Endothelial cell of umbilical vein (primary cell): ENCODE results near the gene RBM6. TPM values are rescaled to one million over a fixed set of nuclear protein-coding genes. Genes with fewer than 3 reads are reported as not detected.
"Not testable (repeated sequence)": the region's sequence is repeated elsewhere in the genome, so short reads cannot be mapped to it uniquely, and the experiment has no call there.

ENCODE experiments used
- BruUV-seq: library from RNA; stranded (reverse); fragments of 400-500 nt; replicated peaks from 2 replicates; lab custom pipeline; 2021; lab: Mats Ljungman, UMichigan
- CTCF ChIA-PET: fragments of 300-600, 350-600 bp; sonication (Branson Sonifier 250); formaldehyde crosslinking; loops from one replicate; lab custom pipeline; 2021; ENCODE audit warnings: antibody characterized with exemption, inconsistent platforms; lab: Charles Lee
- POLR2A ChIA-PET: fragments of 300-600, 350-600 bp; sonication (Branson Sonifier 250); formaldehyde crosslinking; loops from one replicate; lab custom pipeline; 2021; ENCODE audit warnings: antibody characterized with exemption, inconsistent platforms; lab: Charles Lee
- DNase-seq: peaks from one replicate; pipeline ENCODE4 v3.0.0-alpha.2; 2011; ENCODE audit warnings: low read depth, low spot score
- FAIRE-seq: peaks from 2 replicates; lab custom pipeline; 2011; peaks lifted over from hg19 to GRCh38; lab: Jason Lieb, UNC
- H2AFZ ChIP-seq: 2 replicates; pipeline ENCODE4 v1.6.0; 2012; ENCODE audit warnings: low read depth, low read length, control low read depth, inconsistent platforms
- H3K27ac ChIP-seq: 2 replicates; pipeline ENCODE4 v1.5.1; 2011; ENCODE audit warnings: low read depth, mild to moderate bottlenecking, control low read depth, low read length, moderate library complexity; ENCODE audit not compliant: insufficient read depth
- H3K27me3 ChIP-seq, 2 experiments: 2 replicates each; pipeline versions ENCODE4 v1.6.0 to v1.6.1; 2011; ENCODE audit warnings: low read length in 2 of 2, mixed read lengths in 1 of 2; ENCODE audit not compliant: control insufficient read depth in 2 of 2, insufficient read depth in 2 of 2
- H3K36me3 ChIP-seq, 2 experiments: 2 replicates in 1 of 2; 3 replicates in 1 of 2; pipeline ENCODE4 v1.5.1; 2011; ENCODE audit warnings: low read length in 2 of 2, mild to moderate bottlenecking in 1 of 2, moderate library complexity in 1 of 2; ENCODE audit not compliant: control insufficient read depth in 2 of 2, insufficient read depth in 2 of 2; ENCODE audit errors: extremely low read depth in 1 of 2
- H3K4me1 ChIP-seq: 3 replicates; pipeline ENCODE4 v1.5.1; 2011; ENCODE audit warnings: mild to moderate bottlenecking, low read length; ENCODE audit not compliant: control insufficient read depth, insufficient read depth; ENCODE audit errors: extremely low read depth
- H3K4me2 ChIP-seq: 2 replicates; pipeline ENCODE4 v1.6.1; 2011; ENCODE audit warnings: low read length, control low read depth, mixed read lengths; ENCODE audit not compliant: insufficient read depth
- H3K4me3 ChIP-seq, 3 experiments: fragments of 200-600 bp in 1 of 3; sonication (generic), shearing (Covaris generic) in 1 of 3; replicated peaks in 1 of 3; 2 replicates each; pipeline ENCODE4 v1.5.1; 2011 to 2016; ENCODE audit warnings: control low read depth in 3 of 3, low read length in 3 of 3, mild to moderate bottlenecking in 2 of 3, inconsistent platforms in 1 of 3, low read depth in 1 of 3, moderate library complexity in 1 of 3; ENCODE audit not compliant: insufficient read depth in 1 of 3
- H3K79me2 ChIP-seq: 2 replicates; pipeline ENCODE4 v1.6.0; 2012; ENCODE audit warnings: low read length, inconsistent platforms; ENCODE audit not compliant: control insufficient read depth, insufficient read depth
- H3K9ac ChIP-seq: replicated peaks from 2 replicates; pipeline ENCODE3; 2011; ENCODE audit warnings: low read length, control low read depth; ENCODE audit not compliant: insufficient read depth; ENCODE audit errors: extremely low read depth
- H3K9me1 ChIP-seq: replicated peaks from 3 replicates; pipeline ENCODE4 v1.6.0; 2011; ENCODE audit warnings: mild to moderate bottlenecking, low read length; ENCODE audit not compliant: control insufficient read depth, insufficient read depth; ENCODE audit errors: extremely low read depth
- H3K9me3 ChIP-seq: replicated peaks from 2 replicates; pipeline ENCODE4 v1.5.1; 2012; ENCODE audit warnings: low read length, inconsistent platforms; ENCODE audit not compliant: control insufficient read depth, insufficient read depth
- H4K20me1 ChIP-seq: replicated peaks from 2 replicates; pipeline ENCODE3; 2011; ENCODE audit warnings: mild to moderate bottlenecking, low read length; ENCODE audit not compliant: control insufficient read depth, insufficient read depth; ENCODE audit errors: extremely low read depth
- CTCF ChIP-seq, 2 donors: IDR thresholded peaks; 1 replicate in 1 of 2; 2 replicates in 1 of 2; pipeline ENCODE4 v1.5.1; 2011; ENCODE audit warnings: low read length in 2 of 2, mild to moderate bottlenecking in 2 of 2, moderate library complexity in 2 of 2, control low read depth in 1 of 2, inconsistent platforms in 1 of 2, low read depth in 1 of 2; ENCODE audit not compliant: insufficient read depth in 1 of 2; ENCODE audit errors: extremely low read depth in 1 of 2
- EZH2 ChIP-seq: IDR thresholded peaks from 2 replicates; pipeline ENCODE4 v1.6.1; 2012; ENCODE audit warnings: borderline replicate concordance, low read depth, mild to moderate bottlenecking, moderate library complexity, low read length, inconsistent platforms; ENCODE audit not compliant: severe bottlenecking
- FOS ChIP-seq: IDR thresholded peaks from 2 replicates; pipeline ENCODE4 v1.6.1; 2011; ENCODE audit warnings: mild to moderate bottlenecking, low read length, moderate library complexity, borderline replicate concordance; ENCODE audit not compliant: insufficient read depth
- GATA2 ChIP-seq: IDR thresholded peaks from 2 replicates; pipeline ENCODE4 v1.7.0; 2011; ENCODE audit warnings: low read depth, mild to moderate bottlenecking, moderate library complexity, mixed read lengths, low read length; ENCODE audit not compliant: insufficient read length, insufficient read depth
- JUN ChIP-seq: IDR thresholded peaks from 2 replicates; pipeline ENCODE4 v1.6.1; 2011; ENCODE audit warnings: borderline replicate concordance, low read depth; ENCODE audit not compliant: insufficient read length, insufficient read depth
- MAX ChIP-seq: IDR thresholded peaks from 2 replicates; pipeline ENCODE4 v1.6.1; 2011; ENCODE audit not compliant: insufficient read depth, insufficient read length
- MYC ChIP-seq: IDR thresholded peaks from one replicate; pipeline ENCODE4 v1.6.1; 2011; ENCODE audit warnings: mild to moderate bottlenecking, low read depth, low read length
- POLR2A ChIP-seq: IDR thresholded peaks from 2 replicates; pipeline ENCODE4 v1.6.1; 2012; ENCODE audit warnings: low read depth, mild to moderate bottlenecking, control low read depth, low read length
- POLR2AphosphoS5 ChIP-seq: IDR thresholded peaks from 2 replicates; pipeline ENCODE4 v1.6.1; 2012; ENCODE audit warnings: low read depth, mild to moderate bottlenecking, control low read depth, low read length, moderate library complexity; ENCODE audit not compliant: insufficient read depth
- dilution Hi-C: fragments of 300-500 bp; cut with MboI; formaldehyde crosslinking; loops from one replicate; pipeline ENCODE4 v1.15.0; 2019; ENCODE audit warnings: low sequenced_read_pairs; ENCODE audit not compliant: extremely low pct_ligation_motif_present
- intact Hi-C: fragments of 100-400 bp; cut with micrococcal nuclease; formaldehyde crosslinking; loops from one replicate; pipeline ENCODE4 v1.10.0; 2022
- polyA plus RNA-seq, 4 experiments: library from polyadenylated mRNA; depleted of rRNA in 3 of 4; stranded (reverse) in 3 of 4; unstranded in 1 of 4; fragments of >200 nt; gene quantifications; 2 replicates each; pipeline versions ENCODE4 v1.2.1 to v1.2.3, GENCODE V29; 2011 to 2012; ENCODE audit warnings: missing spikeins in 1 of 4
- total RNA-seq: library from RNA; stranded (reverse); gene quantifications from 2 replicates; pipeline ENCODE4 v1.2.3, GENCODE V29; 2021

Gene RBM6
- total and polyA plus RNA-seq, 2 donors (not counting 3 experiments of a cell fraction or from before 2014, with no cell fraction given), result 30.4 to 94.5 TPM

GRCh38 chr3:50028346-50028745 is 88.4 kb downstream of the RBM6 start:
- intact Hi-C loops, result no loop called here
- no TSS peak for BruUV-seq
- CTCF ChIA-PET, result interaction anchor here (0.5 to 1.1 kb wide), 3 partner anchors 9 to 26 kb away, joined by 3 read pairs; no protein-coding TSS in a partner anchor
- POLR2A ChIA-PET, result no interaction called here
- FAIRE-seq (no peak), DNase-seq (peak; percentile 58)
- Histone ChIP-seq H3K27ac (no peak overlapping the region), H3K36me3 (no peaks in the 10 kb centered on the region), H3K4me3 (no peak overlapping the region), H3K4me1 (no peaks in the 10 kb centered on the region), H2AFZ (no peak overlapping the region), H3K79me2 (peaks cover 2% of the 10 kb centered on the region), H3K4me2 (no peak overlapping the region), H3K9me3 (no peaks in the 10 kb centered on the region), H3K27me3 (no peaks in the 10 kb centered on the region), H3K9ac (no peak overlapping the region), H4K20me1 (no peaks in the 10 kb centered on the region), H3K9me1 (no peaks in the 10 kb centered on the region)
- dilution Hi-C loops, result no loop called here
- no peak for TF ChIP-seq CTCF (IDR thresholded peaks at IDR 0.05; ENCODE audit: extremely low read depth in 1 of 2, insufficient read depth in 1 of 2, low read depth in 1 of 2, low read length in 2 of 2)
- TF ChIP-seq MYC, result no peak
- no peak for TF ChIP-seq POLR2AphosphoS5
- no peak for TF ChIP-seq FOS
- TF ChIP-seq EZH2, result no peak
- TF ChIP-seq JUN, result no peak
- TF ChIP-seq POLR2A, result no peak
- no peak for TF ChIP-seq GATA2
- no peak for TF ChIP-seq MAX

- H3K9me1 ChIP-seq, intact Hi-C loops, FAIRE-seq, H3K4me2 ChIP-seq, H2AFZ ChIP-seq, POLR2A ChIA-PET, DNase-seq, dilution Hi-C loops, H3K9me3 ChIP-seq, H3K4me1 ChIP-seq, H3K9ac ChIP-seq, H3K36me3 ChIP-seq, H3K4me3 ChIP-seq, H3K27me3 ChIP-seq, H4K20me1 ChIP-seq, H3K27ac ChIP-seq, H3K79me2 ChIP-seq, CTCF ChIA-PET, BruUV-seq: not testable (repeated sequence)
Measured at GRCh38 chr3:50031201-50031600, 91.3 kb downstream of the RBM6 start.
